HUDEP-2 (cell line): ENCODE measurements around the gene NEK1.

Experiments used
- DNase-seq, 76 experiments: peaks; one replicate each; lab custom pipeline; 2025; ENCODE audit not compliant: unreplicated experiment in 76 of 76; lab: John Stamatoyannopoulos, UW

NEK1 gene

DNA sequence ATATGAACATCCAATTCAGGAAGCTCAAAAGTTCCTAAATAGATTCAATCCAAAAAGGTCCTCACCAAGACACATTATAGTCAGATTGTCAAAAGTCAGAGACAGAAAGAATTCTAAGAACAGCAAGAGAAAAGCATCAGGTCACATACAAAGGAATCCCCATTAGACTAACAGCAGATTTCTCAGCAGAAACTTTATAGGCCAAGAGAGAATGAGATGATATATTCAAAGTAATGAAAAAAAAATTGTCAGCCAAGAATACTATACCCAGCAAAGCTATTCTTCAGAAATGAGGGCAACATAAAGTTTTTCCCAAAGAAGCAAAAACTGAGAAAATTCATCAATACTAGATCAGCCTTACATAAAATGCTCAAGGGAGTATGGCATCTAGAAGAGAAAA lies 235.0 kb downstream of the NEK1 start:
- no peak for DNase-seq

DNA sequence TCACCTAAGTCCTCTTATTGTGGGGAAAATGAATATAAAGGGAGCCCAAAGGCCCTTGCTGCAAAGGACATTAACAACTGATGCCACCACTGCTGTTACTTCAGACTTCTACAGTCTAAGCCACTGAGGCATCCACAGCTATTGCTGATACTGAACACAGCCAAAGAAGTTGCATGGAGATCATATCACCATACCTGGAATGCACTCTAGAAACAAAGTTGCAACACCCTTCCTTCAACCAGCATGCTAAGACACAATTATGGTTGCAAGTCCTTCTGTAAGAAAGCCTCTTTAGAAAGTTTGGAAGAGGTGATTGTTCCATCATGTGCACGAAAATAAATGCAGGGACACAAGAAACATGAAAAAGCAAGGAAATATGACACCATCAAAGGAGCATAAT lies 236.0 kb downstream of the NEK1 start:
- DNase-seq, result no peak

DNA sequence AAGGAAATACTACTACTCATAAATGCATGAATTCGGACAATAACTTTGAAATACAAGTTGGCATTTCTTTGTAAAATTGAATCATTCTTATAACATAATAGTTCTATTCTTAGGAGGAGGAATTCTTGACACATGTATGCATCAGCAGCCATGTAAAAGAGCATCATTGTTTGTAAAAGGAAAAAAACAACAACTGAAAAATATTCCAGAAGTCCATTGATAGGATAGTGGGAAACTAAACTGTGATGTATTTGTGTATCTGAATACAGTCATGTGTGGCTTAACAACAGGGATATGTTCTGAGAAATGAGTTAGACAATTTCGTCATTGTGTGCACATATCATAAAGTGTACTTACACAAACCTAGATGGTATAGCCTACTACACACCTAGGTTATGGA lies 239.6 kb downstream of the NEK1 start:
- DNase-seq, result no peak

DNA sequence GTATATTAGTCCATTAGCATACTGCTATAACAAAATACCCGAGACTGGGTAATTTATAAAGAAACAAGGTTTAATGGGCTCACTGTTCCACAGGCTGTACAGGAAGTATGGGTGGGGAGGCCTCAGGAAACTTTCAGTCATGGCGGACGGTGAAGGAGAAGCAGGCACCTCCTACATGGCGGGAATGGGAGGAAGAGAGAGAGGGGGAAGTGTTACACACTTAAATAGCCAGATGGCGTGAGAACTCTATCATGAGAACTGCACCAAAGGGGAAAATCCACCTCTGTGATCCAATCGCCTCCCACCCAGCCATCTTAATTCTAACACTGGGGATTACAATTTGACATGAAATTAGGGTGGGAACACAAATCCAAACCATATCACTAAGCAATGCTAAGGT lies 242.7 kb downstream of the NEK1 start:
- DNase-seq, result no peak

DNA sequence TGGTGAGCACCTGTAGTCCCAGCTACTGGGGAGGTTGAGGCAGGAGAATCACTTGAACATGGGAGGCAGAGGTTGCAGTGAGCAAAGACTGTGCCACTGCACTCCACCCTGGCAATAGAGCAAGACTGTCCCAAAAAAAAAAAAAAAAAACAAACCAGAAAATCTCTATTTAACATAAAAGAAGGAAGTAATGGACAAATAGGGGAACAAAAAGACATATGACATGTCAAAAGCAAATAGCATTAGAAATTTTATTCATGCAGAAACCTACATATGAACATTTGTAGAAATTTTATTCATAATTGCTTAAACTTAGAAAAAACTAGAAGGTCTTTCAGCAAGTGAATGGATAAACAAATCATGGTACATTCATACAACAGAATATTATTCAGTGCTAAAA lies 244.6 kb downstream of the NEK1 start:
- no peak for DNase-seq

DNA sequence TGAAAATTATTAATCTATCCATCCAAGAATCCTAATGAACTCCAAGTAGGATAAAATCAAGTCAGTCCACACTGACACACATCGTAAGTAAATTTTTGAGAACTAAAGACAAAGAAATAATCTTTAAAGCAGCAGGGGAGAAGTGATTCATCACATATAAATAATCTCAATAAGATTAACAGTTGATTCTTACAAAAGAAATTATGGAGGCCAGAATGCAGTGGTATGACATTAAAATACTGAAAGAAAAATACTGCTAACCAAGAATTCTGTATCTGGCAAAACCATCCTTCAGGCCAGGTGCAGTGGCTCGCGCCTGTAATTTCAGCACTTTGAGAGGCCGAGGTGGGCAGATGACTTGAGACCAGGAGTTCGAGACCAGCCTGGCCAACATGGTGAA lies 245.6 kb downstream of the NEK1 start:
- no peak for DNase-seq

DNA sequence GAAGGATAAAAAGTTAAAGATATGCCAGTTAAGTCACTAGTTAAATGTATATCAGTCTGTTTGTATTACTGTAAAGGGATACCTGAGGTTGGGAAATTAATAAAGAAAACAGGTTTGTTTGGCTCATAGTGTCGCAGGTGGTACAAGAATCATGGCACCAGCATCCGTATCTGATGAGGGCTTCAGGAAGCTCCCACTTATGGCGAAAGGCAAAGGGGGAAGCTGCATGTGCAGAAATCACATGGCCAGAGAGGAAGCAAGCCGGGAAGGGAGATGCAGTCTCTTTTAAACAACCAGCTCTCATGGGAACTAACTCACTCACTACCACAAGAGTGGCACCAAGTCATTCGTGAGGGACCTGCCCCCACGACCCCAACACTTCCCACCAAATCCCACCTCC lies 249.8 kb downstream of the NEK1 start:
- no peak for DNase-seq

DNA sequence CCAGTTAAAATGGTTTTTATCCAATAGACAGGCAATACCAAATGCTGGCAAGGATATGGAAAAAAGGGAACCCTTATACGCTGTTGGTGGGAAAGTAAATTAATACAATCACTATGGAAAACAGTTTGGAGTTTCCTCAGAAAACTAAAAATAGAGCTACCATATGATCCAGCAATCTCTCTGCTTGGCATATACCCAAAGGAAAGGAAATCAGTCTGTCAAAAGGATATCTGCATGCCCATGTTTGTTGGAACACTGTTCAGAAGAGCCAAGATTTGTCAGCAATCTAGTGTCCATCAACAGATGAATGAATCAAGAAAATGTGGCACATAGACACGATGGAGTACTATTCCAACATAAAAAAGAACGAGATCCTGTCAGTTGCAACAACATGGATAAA lies 250.6 kb downstream of the NEK1 start:
- no peak for DNase-seq

DNA sequence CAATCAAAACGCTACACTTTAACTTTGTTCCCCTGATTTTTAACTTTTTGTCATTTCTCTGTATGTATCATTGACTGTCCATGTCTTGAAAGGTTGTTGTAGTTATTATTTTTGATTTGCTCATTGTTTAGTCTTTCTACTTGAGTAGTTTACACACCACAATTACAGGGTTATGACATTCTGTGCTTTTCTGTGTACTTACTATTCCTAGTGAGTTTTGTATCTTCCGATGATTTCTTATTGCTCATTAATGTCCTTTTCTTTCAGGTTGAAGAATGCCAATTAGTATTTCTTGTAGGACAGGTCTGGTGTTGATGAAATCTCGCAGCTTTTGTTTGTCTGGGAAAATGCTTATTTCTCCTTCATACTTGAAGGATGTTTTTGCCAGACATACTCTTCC lies 252.4 kb downstream of the NEK1 start:
- DNase-seq, result no peak

DNA sequence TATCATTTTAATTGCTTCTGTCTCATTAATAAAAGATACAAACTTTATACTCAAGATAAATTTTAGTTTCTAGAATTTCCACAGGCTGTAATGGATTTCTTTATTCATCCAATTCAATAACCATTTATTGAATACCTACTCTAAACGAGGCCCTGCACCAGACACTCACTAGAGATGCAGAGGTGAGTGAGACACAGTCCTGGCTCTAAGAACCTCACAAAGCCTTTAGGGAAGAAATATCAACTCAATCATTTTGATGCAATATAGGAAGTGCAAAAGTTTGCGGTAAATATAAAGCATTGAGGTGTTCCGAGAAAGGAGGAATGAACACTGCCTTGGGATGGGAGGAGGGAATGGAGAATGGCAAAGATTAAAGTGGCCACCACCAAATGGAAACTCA lies 260.0 kb downstream of the NEK1 start:
- DNase-seq, result no peak

DNA sequence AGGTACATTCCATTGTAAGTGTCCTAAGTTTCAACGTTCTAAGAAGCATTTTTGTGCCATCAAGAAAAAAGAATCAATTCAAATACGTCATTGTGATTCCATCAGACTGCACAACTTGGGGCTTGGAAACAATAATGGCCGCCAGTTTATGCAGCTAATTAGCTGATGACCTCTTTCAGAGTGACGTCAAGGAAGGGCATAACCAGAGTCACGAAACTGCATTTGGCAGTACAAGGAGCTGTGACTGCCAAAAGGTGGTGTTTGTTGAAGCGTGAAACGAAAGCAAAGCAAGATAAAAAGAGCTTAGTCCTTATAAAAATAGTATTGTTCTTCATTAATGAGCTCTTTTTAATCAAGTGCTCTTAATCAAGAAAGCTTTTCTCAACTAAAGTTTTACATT lies 260.5 kb downstream of the NEK1 start:
- no peak for DNase-seq

DNA sequence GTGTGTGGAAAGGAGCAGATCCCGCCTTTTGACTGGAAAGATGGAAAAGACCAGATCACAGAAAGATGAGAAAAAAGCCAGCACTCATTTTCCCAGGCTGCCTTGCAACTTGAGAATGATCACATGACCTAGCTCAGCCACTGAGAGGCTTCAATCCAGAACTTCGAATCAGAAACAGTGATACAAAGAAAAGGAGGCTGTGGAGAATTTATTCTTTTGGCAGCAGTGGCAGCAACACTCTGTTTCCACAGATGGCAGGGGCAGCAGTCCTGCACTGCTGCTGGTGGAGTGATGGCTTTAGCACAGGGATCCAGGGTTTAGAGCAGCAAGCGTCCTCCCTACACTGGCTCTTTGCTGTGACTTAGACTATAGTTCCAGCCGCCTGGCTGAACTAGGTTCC lies 263.8 kb downstream of the NEK1 start:
- DNase-seq, result no peak

DNA sequence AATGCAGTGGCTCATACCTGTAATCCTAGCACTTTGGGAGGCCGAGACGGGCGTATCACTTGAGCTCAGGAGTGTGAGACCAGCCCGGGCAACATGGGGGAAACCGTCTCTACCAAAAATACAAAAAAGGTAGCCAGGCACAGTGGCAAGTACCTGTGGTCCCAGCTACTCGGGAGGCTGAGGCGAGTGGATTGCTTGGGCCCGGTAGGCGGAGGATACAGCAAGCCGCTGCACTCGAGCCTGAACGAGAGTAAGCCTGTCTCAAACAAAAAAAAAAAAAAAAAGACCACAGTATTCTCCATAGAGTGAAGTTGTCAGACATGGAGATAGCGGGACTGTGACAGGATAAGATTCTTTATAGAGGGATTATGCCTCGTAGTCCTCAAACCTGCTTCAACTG lies 265.5 kb downstream of the NEK1 start:
- DNase-seq, result no peak

DNA sequence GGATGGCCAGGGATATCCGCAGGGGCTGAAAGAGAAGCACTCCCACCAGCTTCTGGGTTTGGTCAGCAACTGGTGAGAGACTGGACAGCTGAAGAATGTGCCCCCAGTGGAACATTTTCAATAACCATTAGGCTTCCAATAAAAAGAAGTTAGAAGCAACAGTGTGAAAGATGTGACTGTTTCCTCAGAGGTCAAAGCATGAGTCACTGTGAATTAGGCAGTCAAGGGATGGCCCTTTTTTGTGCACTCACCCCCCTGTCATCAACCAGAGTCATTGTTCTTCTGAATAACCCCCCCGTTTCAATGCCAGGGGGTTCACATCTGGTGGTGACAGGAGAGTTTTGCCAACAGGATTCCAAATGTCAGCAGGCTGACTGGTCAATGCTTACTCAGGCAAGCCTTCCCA lies 267.1 kb downstream of the NEK1 start:
- no peak for DNase-seq
